ENCODE data around the gene ASCL5.

ASCL5 gene

GRCh38 chr1:201126832-201127754 lies at the start of gene ASCL5:
TSS of gene ASCL5 (minus strand) at chr1:201127184. CDS start at chr1:201115372, 11,812 bp downstream.
- no peaks in the 10 kb centered on the region for H3K27me3 ChIP-seq
- H3K4me1 ChIP-seq: peaks cover 22 to 89% (median 77%) of the 10 kb centered on the region in 10 experiments
- peak within 1 kb of the TSS in 8 of 11 experiments; percentile 24 to 85 (median 70); a peak in 15 of 22 replicates for H3K27ac ChIP-seq
- H3K4me2 ChIP-seq: peak within 1 kb of the TSS; percentile 54 to 96 (median 83)
- H3K36me3 ChIP-seq: peaks cover 0 to 2% (median 0%) of the 10 kb centered on the region in 11 experiments; a peak in 1 of 22 replicates
- H3K4me3 ChIP-seq: no peak within 1 kb of the TSS
- H3K9me3 ChIP-seq (replicated peaks in 1 of 11): no peaks in the 10 kb centered on the region
- 0 out of 22 replicates have a peak, but pooled peaks cover 0 to 3% (median 0%) of the 10 kb centered on the region in 11 experiments for H4K20me1 ChIP-seq
- peak within 1 kb of the TSS in 7 of 11 experiments; percentile 39 to 78 (median 69); a peak in 12 of 22 replicates for H3K9ac ChIP-seq
- TF ChIP-seq Cebpa-rat (IDR thresholded peaks at IDR 0.05): no peak

GRCh38 chr1:201175820-201176500 lies 49.0 kb upstream of the ASCL5 start:
- no peaks in the 10 kb centered on the region for H4K20me1 ChIP-seq
- peaks cover 16 to 22% (median 21%) of the 10 kb centered on the region in 11 experiments for H3K27me3 ChIP-seq
- no peak overlapping the region for H3K4me2 ChIP-seq
- TF ChIP-seq Cebpa-rat (IDR thresholded peaks at IDR 0.05): no peak
- H3K27ac ChIP-seq: no peak overlapping the region
- peaks cover 1 to 15% (median 8%) of the 10 kb centered on the region in 10 experiments; a peak in 11 of 20 replicates for H3K4me1 ChIP-seq
- H3K36me3 ChIP-seq: no peaks in the 10 kb centered on the region
- H3K4me3 ChIP-seq: no peak overlapping the region
- H3K9ac ChIP-seq: no peak overlapping the region
- peaks cover 0 to 23% (median 8%) of the 10 kb centered on the region in 11 experiments; a peak in 13 of 22 replicates for H3K9me3 ChIP-seq (replicated peaks in 1 of 11)

- Histone ChIP-seq H3K27me3 (peaks cover 32 to 45% (median 41%) of the 10 kb centered on the region in 11 experiments), H3K4me2 (no peak overlapping the region), H3K4me3 (no peak overlapping the region), H3K4me1 (peaks cover 0 to 11% (median 8%) of the 10 kb centered on the region in 10 experiments; a peak in 8 of 20 replicates), H3K9ac (no peak overlapping the region), H4K20me1 (no peaks in the 10 kb centered on the region), H3K36me3 (no peaks in the 10 kb centered on the region), H3K9me3 (replicated peaks in 1 of 11) (peaks cover 0 to 18% (median 6%) of the 10 kb centered on the region in 11 experiments; a peak in 13 of 22 replicates), H3K27ac (no peak overlapping the region)
- TF ChIP-seq Cebpa-rat (IDR thresholded peaks at IDR 0.05): no peak
Observed at GRCh38 chr1:201173736-201174135, 46.8 kb upstream of the ASCL5 start.

GRCh38 chr1:201172999-201173610 lies 46.1 kb upstream of the ASCL5 start:
- TF ChIP-seq Cebpa-rat (IDR thresholded peaks at IDR 0.05): no peak
- Histone ChIP-seq H3K4me2 (no peak overlapping the region), H3K9me3 (replicated peaks in 1 of 11) (peaks cover 0 to 13% (median 6%) of the 10 kb centered on the region in 11 experiments; a peak in 10 of 22 replicates), H4K20me1 (no peaks in the 10 kb centered on the region), H3K4me1 (peaks cover 0 to 11% (median 8%) of the 10 kb centered on the region in 10 experiments; a peak in 8 of 20 replicates), H3K36me3 (no peaks in the 10 kb centered on the region), H3K27me3 (peaks cover 32 to 45% (median 41%) of the 10 kb centered on the region in 11 experiments), H3K27ac (no peak overlapping the region), H3K9ac (no peak overlapping the region), H3K4me3 (no peak overlapping the region)

DNA sequence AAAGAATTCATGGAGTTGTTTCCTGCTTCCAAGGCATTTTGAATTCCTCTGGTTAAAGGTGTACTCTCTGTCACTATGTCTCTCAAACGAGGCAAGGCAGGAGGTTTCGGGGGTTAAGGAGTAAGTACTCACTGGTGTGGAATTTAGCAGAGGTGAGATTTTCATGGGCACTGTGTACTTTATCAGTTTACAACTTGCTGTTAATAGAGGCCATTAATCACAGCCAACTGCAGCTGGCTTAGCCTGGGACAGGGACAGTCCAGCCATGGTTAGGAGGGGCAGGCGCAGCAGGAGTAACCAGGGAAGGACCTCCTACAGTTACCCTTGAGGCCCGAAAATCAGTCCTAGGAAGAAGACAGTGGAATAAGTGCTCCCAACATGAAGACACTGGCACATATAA lies 45.3 kb upstream of the ASCL5 start:
- TF ChIP-seq Cebpa-rat (IDR thresholded peaks at IDR 0.05): no peak
- no peaks in the 10 kb centered on the region for H4K20me1 ChIP-seq
- H3K4me1 ChIP-seq: peaks cover 0 to 11% (median 8%) of the 10 kb centered on the region in 10 experiments; a peak in 8 of 20 replicates
- no peak overlapping the region for H3K27ac ChIP-seq
- no peak overlapping the region for H3K4me3 ChIP-seq
- H3K4me2 ChIP-seq: no peak overlapping the region
- H3K36me3 ChIP-seq: no peaks in the 10 kb centered on the region
- peaks cover 0 to 13% (median 6%) of the 10 kb centered on the region in 11 experiments; a peak in 10 of 22 replicates for H3K9me3 ChIP-seq (replicated peaks in 1 of 11)
- peaks cover 32 to 45% (median 41%) of the 10 kb centered on the region in 11 experiments for H3K27me3 ChIP-seq
- H3K9ac ChIP-seq: no peak overlapping the region

GRCh38 chr1:201171063-201172036 lies 44.4 kb upstream of the ASCL5 start:
- Histone ChIP-seq H3K9ac (peak overlapping the region in 10 of 11 experiments; percentile 42 to 68 (median 52); a peak in 17 of 22 replicates), H4K20me1 (no peaks in the 10 kb centered on the region), H3K36me3 (no peaks in the 10 kb centered on the region), H3K4me2 (peak overlapping the region; percentile 78 to 93 (median 85)), H3K27ac (no peak overlapping the region), H3K4me1 (peaks cover 0 to 11% (median 8%) of the 10 kb centered on the region in 10 experiments; a peak in 8 of 20 replicates), H3K4me3 (peak overlapping the region; percentile 48 to 70 (median 58)), H3K27me3 (peaks cover 32 to 45% (median 41%) of the 10 kb centered on the region in 11 experiments), H3K9me3 (replicated peaks in 1 of 11) (peaks cover 0 to 13% (median 6%) of the 10 kb centered on the region in 11 experiments; a peak in 10 of 22 replicates)
- no peak for TF ChIP-seq Cebpa-rat (IDR thresholded peaks at IDR 0.05)

DNA sequence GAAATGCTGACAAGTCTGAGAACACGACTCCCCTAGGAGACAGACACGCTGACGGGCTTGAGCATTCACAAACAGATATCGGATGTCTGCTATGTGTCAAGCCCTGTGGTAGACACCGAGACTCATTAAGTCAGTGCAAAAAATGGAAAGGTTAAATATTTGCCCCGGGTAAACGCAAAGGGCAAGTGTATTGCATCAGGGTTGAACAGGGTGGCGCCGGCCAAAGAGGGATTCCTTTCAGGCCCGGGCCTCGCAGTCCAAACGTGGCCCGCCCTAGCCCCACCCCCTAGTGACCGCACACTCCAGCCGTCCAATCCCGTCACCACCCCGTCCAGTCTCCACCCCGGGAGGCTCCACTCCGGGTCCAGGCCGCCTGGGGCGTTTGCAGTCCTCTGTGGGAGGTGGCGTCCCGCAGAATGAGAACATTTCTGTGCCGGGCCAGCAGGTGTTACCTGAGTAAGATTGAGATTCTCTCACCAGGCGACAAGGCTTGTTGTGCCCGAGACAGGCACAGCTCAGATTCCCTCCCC lies 43.6 kb upstream of the ASCL5 start:
- Histone ChIP-seq H3K4me2 (peak overlapping the region; percentile 78 to 93 (median 85)), H3K4me3 (peak overlapping the region; percentile 48 to 70 (median 58)), H3K36me3 (no peaks in the 10 kb centered on the region), H3K27ac (no peak overlapping the region), H3K27me3 (peaks cover 32 to 45% (median 41%) of the 10 kb centered on the region in 11 experiments), H3K9me3 (replicated peaks in 1 of 11) (peaks cover 0 to 13% (median 6%) of the 10 kb centered on the region in 11 experiments; a peak in 10 of 22 replicates), H3K9ac (peak overlapping the region in 10 of 11 experiments; percentile 42 to 68 (median 52); a peak in 16 of 22 replicates), H3K4me1 (peaks cover 0 to 11% (median 8%) of the 10 kb centered on the region in 10 experiments; a peak in 8 of 20 replicates), H4K20me1 (no peaks in the 10 kb centered on the region)
- TF ChIP-seq Cebpa-rat (IDR thresholded peaks at IDR 0.05): no peak

Data from BLaER1 treated with 17β-estradiol and CSF1 and Interleukin-3, amounts not matched to agents 10 nM and 100 nM (cell line).